Inferior parietal cortex (tissue), 1 donor: ENCODE data around the gene TMEM217.

Experiments used
- DNase-seq: peaks from one replicate; pipeline ENCODE4 v3.0.0-alpha.2; 2016; ENCODE audit errors: extremely low spot score

Gene TMEM217

GRCh38 chr6:37244430-37245310, 13.3 kb downstream of the TMEM217 start:
- peak; percentile 40 for DNase-seq

GRCh38 chr6:37243816-37244370, 14.1 kb downstream of the TMEM217 start:
- no peak for DNase-seq

GRCh38 chr6:37243131-37243815, 14.7 kb downstream of the TMEM217 start:
- DNase-seq, result no peak

GRCh38 chr6:37242429-37243052, 15.4 kb downstream of the TMEM217 start:
- no peak for DNase-seq

DNA sequence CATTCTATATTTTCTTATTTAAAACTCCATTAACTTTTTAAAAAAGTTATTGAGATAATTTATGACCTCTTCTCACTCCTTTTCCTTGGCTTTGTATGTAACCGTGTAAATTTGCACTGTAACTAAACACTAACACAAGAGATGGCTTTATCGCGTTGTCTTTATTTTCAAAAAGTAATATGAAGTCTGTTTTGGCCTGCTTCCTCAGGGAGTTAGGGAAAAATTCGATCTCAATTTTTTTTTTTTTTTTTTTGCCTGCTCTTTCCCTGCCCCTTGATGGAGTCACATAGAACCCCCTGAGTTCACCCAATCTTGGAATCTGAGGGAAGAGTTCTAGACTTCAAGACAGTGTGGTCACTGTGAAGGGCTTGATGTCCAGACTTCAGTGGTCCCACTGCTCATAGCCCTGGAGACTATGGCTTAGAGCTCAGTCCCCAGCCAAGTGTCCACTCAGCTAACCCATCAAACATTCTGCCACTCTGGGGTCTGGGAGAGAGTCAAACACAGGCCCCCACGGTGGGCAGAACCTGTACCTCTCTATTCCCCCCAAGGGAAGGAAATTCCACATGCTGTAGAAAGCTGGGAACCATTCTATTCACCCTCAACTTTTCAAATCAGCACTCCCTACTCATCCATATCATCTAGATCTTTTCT, 16.0 kb downstream of the TMEM217 start:
- DNase-seq, result no peak

GRCh38 chr6:37241131-37241530, 16.8 kb downstream of the TMEM217 start:
- no peak for DNase-seq

- DNase-seq, result peak; percentile 70
Measured at GRCh38 chr6:37239950-37240713, 17.8 kb downstream of the TMEM217 start.

GRCh38 chr6:37239526-37239925, 18.4 kb downstream of the TMEM217 start:
- no peak for DNase-seq

- DNase-seq, result peak; percentile 31
Measured at GRCh38 chr6:37238381-37238780, 19.6 kb downstream of the TMEM217 start.

- no peak for DNase-seq
Measured at GRCh38 chr6:37237789-37238188, 20.2 kb downstream of the TMEM217 start.

GRCh38 chr6:37236921-37237320, 21.0 kb downstream of the TMEM217 start:
- DNase-seq, result no peak

GRCh38 chr6:37233541-37233940, 24.4 kb downstream of the TMEM217 start:
- DNase-seq, result no peak

- DNase-seq, result no peak
Measured at GRCh38 chr6:37232430-37233017, 25.4 kb downstream of the TMEM217 start.

- no peak for DNase-seq
Measured at GRCh38 chr6:37230104-37230503, 27.8 kb downstream of the TMEM217 start.

DNA sequence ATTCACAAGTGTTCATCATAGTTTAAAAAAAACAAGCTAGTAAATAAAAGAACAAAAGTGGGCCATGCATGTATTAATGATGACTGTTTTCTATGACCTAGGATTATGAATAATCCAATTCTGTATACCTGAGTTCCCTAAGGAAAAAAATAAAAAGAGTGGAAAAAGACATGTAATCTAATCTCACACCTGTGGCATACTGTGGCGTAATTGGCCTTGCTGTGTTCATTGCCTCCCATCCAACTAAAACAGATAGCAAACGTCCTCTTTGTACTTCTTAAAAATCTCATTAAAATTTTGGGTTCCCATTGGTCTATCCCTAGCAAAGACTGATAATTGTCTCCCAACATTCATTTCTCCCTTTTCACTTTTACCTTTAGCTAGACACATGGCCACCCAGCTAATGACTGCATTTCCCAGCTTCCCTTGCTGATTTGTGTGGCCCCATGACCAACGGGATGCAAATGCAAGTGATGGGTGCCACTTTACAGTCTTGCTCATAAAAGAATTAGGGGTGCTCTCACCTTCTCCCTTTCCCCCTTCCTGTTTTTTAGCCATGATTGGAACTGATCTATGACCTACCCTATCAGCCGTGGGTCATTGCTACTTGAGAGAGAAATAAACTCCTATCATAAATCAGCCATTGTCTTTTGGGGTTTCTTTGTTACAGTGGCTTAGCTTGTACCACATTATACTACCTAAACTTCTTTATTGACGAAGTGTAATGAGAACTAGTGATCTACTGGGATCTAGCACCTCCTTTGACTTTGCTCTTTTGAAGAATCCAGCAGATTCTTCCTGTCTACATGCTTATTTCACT, 32.4 kb downstream of the TMEM217 start:
- no peak for DNase-seq

DNA sequence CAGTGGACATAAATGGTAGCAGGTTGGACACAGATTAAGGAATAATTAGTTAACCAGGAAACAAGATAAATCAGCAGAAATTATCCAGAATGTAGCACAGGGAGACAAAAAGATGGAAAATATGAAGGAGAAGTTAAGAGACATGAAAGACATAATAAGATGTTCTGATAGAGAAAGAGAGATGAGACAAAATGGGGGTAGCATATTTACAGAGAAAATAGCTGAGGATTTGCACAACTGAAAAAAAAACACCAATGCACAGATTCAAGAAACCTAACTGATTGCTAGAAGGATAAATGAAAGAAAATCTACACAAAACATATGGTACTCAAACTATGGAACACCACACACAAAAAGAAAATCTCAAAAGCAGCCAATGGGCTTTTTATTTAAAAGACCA, 35.0 kb downstream of the TMEM217 start:
- DNase-seq, result no peak

- DNase-seq, result peak; percentile 38
Measured at GRCh38 chr6:37222125-37222967, 35.6 kb downstream of the TMEM217 start.

DNA sequence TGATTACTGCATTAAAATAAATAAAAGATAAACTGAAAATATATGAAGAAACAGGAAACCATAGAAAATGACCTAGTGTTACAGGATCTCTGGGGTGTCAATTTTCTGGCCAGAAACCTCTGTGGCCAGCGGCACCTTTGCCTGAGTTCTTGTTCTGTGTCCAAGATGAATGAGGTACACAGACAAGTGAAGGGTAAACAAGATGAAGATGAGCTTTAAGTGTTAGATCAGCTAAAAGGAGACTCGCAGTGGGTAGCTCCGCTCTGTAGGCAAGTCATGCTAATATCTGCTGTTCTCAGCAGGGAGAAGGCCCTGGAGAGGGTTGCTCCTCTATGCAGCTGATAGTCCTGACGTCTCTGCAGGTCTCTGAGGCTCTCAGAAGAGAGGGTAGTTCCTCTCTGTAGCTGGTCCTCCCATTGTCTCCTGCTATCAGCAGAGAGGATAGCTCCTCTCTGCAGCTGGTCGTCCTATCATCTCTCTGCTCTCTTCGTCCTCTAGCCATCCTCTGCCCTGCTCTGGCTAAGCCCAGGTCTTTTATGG, 36.3 kb downstream of the TMEM217 start:
- DNase-seq, result no peak

- DNase-seq, result no peak
Measured at GRCh38 chr6:37218511-37218910, 39.4 kb downstream of the TMEM217 start.
